Effector memory CD4-positive, alpha-beta T cell (primary cell): ENCODE data around the gene SLC22A31.

Source experiments
- DNase-seq, 3 donors: peaks; one replicate each; pipeline ENCODE4 v3.0.0-alpha.2; 2020
- H3K27ac ChIP-seq: 2 replicates; pipeline ENCODE4 v1.7.0; 2013; ENCODE audit warnings: mild to moderate bottlenecking, low read length, moderate library complexity; ENCODE audit not compliant: insufficient read depth, poor library complexity, severe bottlenecking
- H3K27me3 ChIP-seq: replicated peaks from 2 replicates; pipeline ENCODE4 v1.7.0; 2013; ENCODE audit warnings: mild to moderate bottlenecking, low read length; ENCODE audit not compliant: insufficient read depth, control insufficient read depth, poor library complexity, severe bottlenecking
- H3K36me3 ChIP-seq: 2 replicates; pipeline ENCODE4 v1.7.0; 2013; ENCODE audit warnings: mild to moderate bottlenecking, low read length, moderate library complexity; ENCODE audit not compliant: control insufficient read depth, insufficient read depth
- H3K4me1 ChIP-seq: 2 replicates; pipeline ENCODE4 v1.7.0; 2013; ENCODE audit warnings: low read length, mild to moderate bottlenecking; ENCODE audit not compliant: control insufficient read depth, insufficient read depth, poor library complexity, severe bottlenecking
- H3K4me3 ChIP-seq: 2 replicates; pipeline ENCODE4 v1.7.0; 2013; ENCODE audit warnings: low read length, low read depth, mild to moderate bottlenecking; ENCODE audit not compliant: insufficient read depth, poor library complexity, severe bottlenecking
- H3K9me3 ChIP-seq: 2 replicates; pipeline ENCODE4 v1.7.0; 2013; ENCODE audit warnings: mild to moderate bottlenecking, low read length, moderate library complexity; ENCODE audit not compliant: control insufficient read depth

SLC22A31 gene

GRCh38 chr16:89217388-89218191 is 17.3 kb upstream of the SLC22A31 start, which contains the start of gene ZNF778:
ZNF778 (plus strand) TSS chr16:89217703; CDS start chr16:89221128, 3,425 bp downstream.
- Histone ChIP-seq H3K27me3 (no peaks in the 10 kb centered on the region), H3K4me3 (peak within 1 kb of the TSS; percentile 98), H3K36me3 (peaks cover 16% of the 10 kb centered on the region), H3K27ac (peak within 1 kb of the TSS; percentile 98), H3K9me3 (no peaks in the 10 kb centered on the region), H3K4me1 (peaks cover 11% of the 10 kb centered on the region)
- peak; percentile 68 to 78 (median 74) for DNase-seq

GRCh38 chr16:89217138-89217387 is 16.7 kb upstream of the SLC22A31 start:
- peak overlapping the region; percentile 98 for H3K27ac ChIP-seq
- H3K4me1 ChIP-seq: peaks cover 11% of the 10 kb centered on the region
- peak overlapping the region; percentile 98 for H3K4me3 ChIP-seq
- H3K9me3 ChIP-seq: no peaks in the 10 kb centered on the region
- DNase-seq: no peak
- H3K27me3 ChIP-seq: no peaks in the 10 kb centered on the region
- peaks cover 13% of the 10 kb centered on the region for H3K36me3 ChIP-seq

GRCh38 chr16:89216315-89217137 is 16.2 kb upstream of the SLC22A31 start:
- Histone ChIP-seq H3K4me1 (peaks cover 11% of the 10 kb centered on the region), H3K9me3 (no peaks in the 10 kb centered on the region), H3K4me3 (peak overlapping the region; percentile 98), H3K27me3 (no peaks in the 10 kb centered on the region), H3K27ac (peak overlapping the region; percentile 98), H3K36me3 (peaks cover 9% of the 10 kb centered on the region)
- DNase-seq: peak; percentile 65 to 75 (median 69)

DNA sequence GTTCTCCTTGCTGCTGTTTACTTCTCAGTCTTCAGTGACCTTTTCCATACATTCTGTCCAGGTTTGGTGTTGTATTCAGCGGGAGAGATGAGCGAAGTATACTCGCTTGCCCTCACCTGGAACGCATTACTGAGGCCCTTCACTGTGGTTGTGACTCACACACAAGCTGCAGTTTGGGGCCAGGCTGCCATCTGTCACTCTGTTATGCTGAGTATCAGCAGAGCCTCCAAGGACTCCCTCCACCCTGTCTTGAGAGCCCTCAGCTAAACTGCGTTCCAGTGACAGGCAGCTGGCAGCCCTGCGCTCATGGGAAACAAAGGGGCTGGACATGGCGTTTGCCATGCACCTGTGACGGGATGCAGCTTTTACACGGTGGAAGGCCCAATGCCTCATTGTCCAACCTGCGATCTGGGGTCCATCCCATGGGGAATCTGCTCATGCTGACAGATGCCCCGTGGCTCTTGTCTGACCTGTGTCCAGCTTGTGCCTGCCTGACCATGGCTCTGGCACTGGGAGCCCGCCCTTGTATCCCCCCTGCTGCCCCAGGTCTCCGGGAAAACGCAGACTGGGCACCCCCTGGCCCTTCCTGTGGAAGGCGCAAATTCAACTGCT is 10.7 kb upstream of the SLC22A31 start:
- Histone ChIP-seq H3K9me3 (no peaks in the 10 kb centered on the region), H3K4me3 (no peak overlapping the region), H3K27ac (no peak overlapping the region), H3K27me3 (no peaks in the 10 kb centered on the region), H3K36me3 (no peaks in the 10 kb centered on the region), H3K4me1 (no peaks in the 10 kb centered on the region)
- no peak for DNase-seq

GRCh38 chr16:89210165-89210903 is 10.0 kb upstream of the SLC22A31 start:
- Histone ChIP-seq H3K9me3 (no peaks in the 10 kb centered on the region), H3K27me3 (no peaks in the 10 kb centered on the region), H3K27ac (no peak overlapping the region), H3K4me1 (no peaks in the 10 kb centered on the region), H3K4me3 (no peak overlapping the region), H3K36me3 (no peaks in the 10 kb centered on the region)
- DNase-seq: no peak

GRCh38 chr16:89209522-89210044 is 9.2 kb upstream of the SLC22A31 start:
- Histone ChIP-seq H3K9me3 (no peaks in the 10 kb centered on the region), H3K27ac (no peak overlapping the region), H3K36me3 (no peaks in the 10 kb centered on the region), H3K4me1 (no peaks in the 10 kb centered on the region), H3K4me3 (no peak overlapping the region), H3K27me3 (no peaks in the 10 kb centered on the region)
- no peak for DNase-seq

DNA sequence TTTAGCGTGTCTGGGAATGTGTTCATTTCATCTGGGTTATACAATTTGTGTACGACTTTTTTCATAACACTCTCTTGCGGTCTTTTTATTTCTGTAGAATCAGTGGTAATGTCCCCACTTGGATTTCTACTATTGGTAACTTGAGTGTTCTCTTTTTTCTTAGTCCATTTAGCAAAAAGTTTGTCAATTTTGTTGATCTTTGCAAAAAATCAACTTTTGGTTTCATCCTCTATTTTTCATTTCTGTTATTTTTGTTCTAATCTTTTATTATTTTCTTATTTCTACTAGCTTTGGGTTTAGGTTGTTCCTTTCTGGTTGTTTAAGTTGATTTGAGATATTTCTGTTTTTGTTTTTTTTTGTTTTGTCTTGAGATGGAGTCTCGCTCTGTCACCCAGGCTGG is 7.7 kb upstream of the SLC22A31 start:
- Histone ChIP-seq H3K27me3 (no peaks in the 10 kb centered on the region), H3K4me1 (no peaks in the 10 kb centered on the region), H3K27ac (no peak overlapping the region), H3K4me3 (no peak overlapping the region), H3K9me3 (no peaks in the 10 kb centered on the region), H3K36me3 (no peaks in the 10 kb centered on the region)
- DNase-seq: no peak

- no peak overlapping the region for H3K27ac ChIP-seq
- peaks cover 15% of the 10 kb centered on the region for H3K4me1 ChIP-seq
- DNase-seq: no peak
- H3K9me3 ChIP-seq: no peaks in the 10 kb centered on the region
- peaks cover 19% of the 10 kb centered on the region for H3K27me3 ChIP-seq
- no peaks in the 10 kb centered on the region for H3K36me3 ChIP-seq
- H3K4me3 ChIP-seq: no peak overlapping the region
These were observed 2.3 kb upstream of the SLC22A31 start for GRCh38 chr16:89202422-89203215.
